Neural progenitor cell (in vitro differentiated cells): ENCODE results near the gene P4HA1. TPM values are rescaled to one million over a fixed set of nuclear protein-coding genes. Genes with fewer than 3 reads are reported as not detected.

Source experiments
- DNase-seq: peaks from one replicate; pipeline ENCODE4 v3.0.0-alpha.2; 2016; ENCODE audit warnings: low spot score
- H2AFZ ChIP-seq: fragments of 200-600 bp; sonication (generic); replicated peaks from 2 replicates; pipeline ENCODE4 v1.6.1; 2016; ENCODE audit warnings: antibody characterized with exemption
- H3F3A ChIP-seq: fragments of 200-600 bp; sonication (generic); 2 replicates; pipeline ENCODE4 v1.6.1; 2016; ENCODE audit warnings: antibody characterized with exemption, low read depth
- H3K27ac ChIP-seq: fragments of 200-600 bp; sonication (generic); 2 replicates; pipeline ENCODE4 v1.5.1; 2016; ENCODE audit warnings: mild to moderate bottlenecking
- H3K27me3 ChIP-seq: fragments of 200-600 bp; sonication (generic); 2 replicates; pipeline ENCODE4 v1.6.1; 2016; ENCODE audit warnings: mild to moderate bottlenecking, moderate library complexity
- H3K36me3 ChIP-seq: fragments of 200-600 bp; sonication (generic); 2 replicates; pipeline ENCODE4 v1.5.1; 2016
- H3K4me1 ChIP-seq: fragments of 200-600 bp; sonication (generic); 2 replicates; pipeline ENCODE4 v1.6.1; 2016; ENCODE audit warnings: mixed run types
- H3K4me2 ChIP-seq: fragments of 200-600 bp; sonication (generic); 2 replicates; pipeline ENCODE4 v1.6.1; 2016
- H3K4me3 ChIP-seq: fragments of 200-600 bp; sonication (generic); 2 replicates; pipeline ENCODE4 v1.5.1; 2016
- H3K79me2 ChIP-seq: fragments of 200-600 bp; sonication (generic); 2 replicates; pipeline ENCODE4 v1.6.1; 2016; ENCODE audit warnings: low read depth
- H3K9ac ChIP-seq: fragments of 200-600 bp; sonication (generic); 2 replicates; pipeline ENCODE4 v1.6.1; 2016
- H3K9me3 ChIP-seq: fragments of 200-600 bp; sonication (generic); 2 replicates; pipeline ENCODE4 v1.5.1; 2016; ENCODE audit warnings: low read depth
- H4K20me1 ChIP-seq: fragments of 200-600 bp; sonication (generic); 2 replicates; pipeline ENCODE4 v1.6.1; 2016; ENCODE audit warnings: low read depth
- H3K27ac Mint-ChIP-seq: 3 replicates; pipeline ENCODE4 v1.8.0; 2021; ENCODE audit warnings: mixed read lengths
- H3K27me3 Mint-ChIP-seq: 2 replicates; pipeline ENCODE4 v1.8.0; 2022; ENCODE audit warnings: low read depth, mild to moderate bottlenecking, inconsistent platforms, moderate library complexity, mixed read lengths; ENCODE audit not compliant: insufficient read depth
- H3K36me3 Mint-ChIP-seq: 3 replicates; pipeline ENCODE4 v1.8.0; 2021; ENCODE audit warnings: mixed read lengths
- H3K4me1 Mint-ChIP-seq: 3 replicates; pipeline ENCODE4 v1.8.0; 2021; ENCODE audit warnings: mixed read lengths
- H3K4me3 Mint-ChIP-seq: 3 replicates; pipeline ENCODE4 v1.8.0; 2021; ENCODE audit warnings: mild to moderate bottlenecking, moderate library complexity, mixed read lengths
- H3K9me3 Mint-ChIP-seq: 3 replicates; pipeline ENCODE4 v1.8.0; 2020; ENCODE audit warnings: mixed read lengths
- CTCF ChIP-seq: fragments of 200-600 bp; sonication (generic); IDR thresholded peaks from 2 replicates; pipeline ENCODE4 v1.5.1; 2017; ENCODE audit warnings: antibody characterized with exemption, mild to moderate bottlenecking
- EZH2 ChIP-seq: fragments of 200-600 bp; sonication (generic); IDR thresholded peaks from 2 replicates; pipeline ENCODE4 v1.6.1; 2017; ENCODE audit warnings: antibody characterized with exemption, mild to moderate bottlenecking, moderate library complexity
- EZH2phosphoT487 ChIP-seq: fragments of 200-600 bp; sonication (generic); IDR thresholded peaks from 2 replicates; pipeline ENCODE4 v1.6.1; 2017; ENCODE audit warnings: antibody characterized with exemption
- total RNA-seq: library from RNA; depleted of rRNA; stranded (reverse); fragments of >200 nt; gene quantifications from 2 replicates; pipeline ENCODE4 v1.2.3, GENCODE V29; 2015; ENCODE audit warnings: low replicate concordance

Gene P4HA1
- total RNA-seq, 1 donor from 2014 or later: 200 TPM

- no peaks in the 10 kb centered on the region for H3K4me1 ChIP-seq
- H2AFZ ChIP-seq: no peak overlapping the region
- peaks cover 29% of the 10 kb centered on the region for H3K36me3 ChIP-seq
- no peaks in the 10 kb centered on the region for H3K9me3 ChIP-seq
- Mint-ChIP-seq H3K27me3 (peaks cover 2% of the 10 kb centered on the region), H3K4me3 (no peak overlapping the region), H3K27ac (no peak overlapping the region), H3K4me1 (no peaks in the 10 kb centered on the region), H3K9me3 (no peaks in the 10 kb centered on the region), H3K36me3 (peaks cover 33% of the 10 kb centered on the region)
- H3K27me3 ChIP-seq: no peaks in the 10 kb centered on the region
- peaks cover under 1% of the 10 kb centered on the region for H3F3A ChIP-seq
- H3K4me3 ChIP-seq: no peak overlapping the region
- H3K9ac ChIP-seq: no peak overlapping the region
- H4K20me1 ChIP-seq: peaks cover 4% of the 10 kb centered on the region
- H3K79me2 ChIP-seq: no peaks in the 10 kb centered on the region
- no peak for DNase-seq
- no peak overlapping the region for H3K27ac ChIP-seq
- H3K4me2 ChIP-seq: no peak overlapping the region
- TF ChIP-seq CTCF (no peak), EZH2 (no peak), EZH2phosphoT487 (no peak)
These were observed 42.4 kb downstream of the P4HA1 start for GRCh38 chr10:73054286-73054685.

GRCh38 chr10:73053275-73053674, 43.4 kb downstream of the P4HA1 start:
- Mint-ChIP-seq H3K36me3 (peaks cover 29% of the 10 kb centered on the region), H3K27me3 (no peaks in the 10 kb centered on the region)

GRCh38 chr10:73044378-73045285, 52.0 kb downstream of the P4HA1 start:
- Mint-ChIP-seq H3K36me3 (peaks cover 17% of the 10 kb centered on the region), H3K27ac (no peak overlapping the region), H3K9me3 (no peaks in the 10 kb centered on the region), H3K27me3 (no peaks in the 10 kb centered on the region), H3K4me1 (no peaks in the 10 kb centered on the region), H3K4me3 (no peak overlapping the region)
- Histone ChIP-seq H3K79me2 (no peaks in the 10 kb centered on the region), H3F3A (peaks cover 3% of the 10 kb centered on the region), H3K27me3 (no peaks in the 10 kb centered on the region), H3K4me1 (no peaks in the 10 kb centered on the region), H2AFZ (no peak overlapping the region), H3K27ac (peak overlapping the region; percentile 1), H3K9me3 (no peaks in the 10 kb centered on the region), H3K4me3 (no peak overlapping the region), H3K4me2 (no peak overlapping the region), H4K20me1 (peaks cover 5% of the 10 kb centered on the region), H3K9ac (no peak overlapping the region), H3K36me3 (peaks cover 15% of the 10 kb centered on the region)
- DNase-seq: no peak
- TF ChIP-seq EZH2 (no peak), EZH2phosphoT487 (no peak), CTCF (no peak)

More at GRCh38 chr10:73053275-73053674, 43.4 kb downstream of the P4HA1 start:
- no peak overlapping the region for H3K27ac ChIP-seq
- peaks cover 4% of the 10 kb centered on the region for H4K20me1 ChIP-seq
- H3K36me3 ChIP-seq: peaks cover 29% of the 10 kb centered on the region
- no peak for TF ChIP-seq EZH2phosphoT487
- TF ChIP-seq CTCF: no peak
- TF ChIP-seq EZH2: no peak
- DNase-seq: no peak
- no peaks in the 10 kb centered on the region for H3K9me3 ChIP-seq
- H3K79me2 ChIP-seq: no peaks in the 10 kb centered on the region
- H3K27me3 ChIP-seq: no peaks in the 10 kb centered on the region
- H3K9me3 Mint-ChIP-seq: no peaks in the 10 kb centered on the region
- H3K27ac Mint-ChIP-seq: no peak overlapping the region
- no peaks in the 10 kb centered on the region for H3K4me1 ChIP-seq
- no peak overlapping the region for H3K9ac ChIP-seq
- H3K4me3 Mint-ChIP-seq: no peak overlapping the region
- H3K4me1 Mint-ChIP-seq: no peaks in the 10 kb centered on the region
- peaks cover 3% of the 10 kb centered on the region for H3F3A ChIP-seq
- no peak overlapping the region for H3K4me3 ChIP-seq
- H3K4me2 ChIP-seq: no peak overlapping the region
- H2AFZ ChIP-seq: no peak overlapping the region
